Progenitor cell of endocrine pancreas (in vitro differentiated cells): Measurements from ENCODE around the gene MED23. TPM values are rescaled to one million over a fixed set of nuclear protein-coding genes. Genes with fewer than 3 reads are reported as not detected.

Experiments used
- DNase-seq: peaks from one replicate; pipeline ENCODE4 v3.0.0; 2021; ENCODE audit warnings: low spot score; ENCODE audit not compliant: unreplicated experiment
- H3K27ac Mint-ChIP-seq: 2 replicates; pipeline ENCODE4 v1.8.0; 2021; ENCODE audit warnings: mild to moderate bottlenecking, moderate library complexity, mixed read lengths
- H3K27me3 Mint-ChIP-seq: 2 replicates; pipeline ENCODE4 v1.8.0; 2021; ENCODE audit warnings: mixed read lengths
- H3K36me3 Mint-ChIP-seq: 2 replicates; pipeline ENCODE4 v1.8.0; 2022; ENCODE audit warnings: mixed read lengths; ENCODE audit not compliant: insufficient read depth
- H3K4me1 Mint-ChIP-seq: 2 replicates; pipeline ENCODE4 v1.8.0; 2021; ENCODE audit warnings: low read depth, mixed read lengths
- H3K4me3 Mint-ChIP-seq: 2 replicates; pipeline ENCODE4 v1.8.0; 2021; ENCODE audit warnings: low read depth, mild to moderate bottlenecking, moderate library complexity, mixed read lengths
- H3K9me3 Mint-ChIP-seq: 2 replicates; pipeline ENCODE4 v1.8.0; 2021; ENCODE audit warnings: low read depth, mixed read lengths
- CTCF ChIP-seq: fragments of 200-600 bp; sonication (generic); IDR thresholded peaks from one replicate; pipeline ENCODE4 v1.5.0; 2021; ENCODE audit warnings: antibody characterized with exemption, mild to moderate bottlenecking; ENCODE audit not compliant: unreplicated experiment
- total RNA-seq: library from RNA; stranded (reverse); gene quantifications from 2 replicates; pipeline ENCODE4 v1.2.1, GENCODE V29; 2021

The MED23 gene
- total RNA-seq, 1 donor from 2014 or later: 39.4 TPM

DNA sequence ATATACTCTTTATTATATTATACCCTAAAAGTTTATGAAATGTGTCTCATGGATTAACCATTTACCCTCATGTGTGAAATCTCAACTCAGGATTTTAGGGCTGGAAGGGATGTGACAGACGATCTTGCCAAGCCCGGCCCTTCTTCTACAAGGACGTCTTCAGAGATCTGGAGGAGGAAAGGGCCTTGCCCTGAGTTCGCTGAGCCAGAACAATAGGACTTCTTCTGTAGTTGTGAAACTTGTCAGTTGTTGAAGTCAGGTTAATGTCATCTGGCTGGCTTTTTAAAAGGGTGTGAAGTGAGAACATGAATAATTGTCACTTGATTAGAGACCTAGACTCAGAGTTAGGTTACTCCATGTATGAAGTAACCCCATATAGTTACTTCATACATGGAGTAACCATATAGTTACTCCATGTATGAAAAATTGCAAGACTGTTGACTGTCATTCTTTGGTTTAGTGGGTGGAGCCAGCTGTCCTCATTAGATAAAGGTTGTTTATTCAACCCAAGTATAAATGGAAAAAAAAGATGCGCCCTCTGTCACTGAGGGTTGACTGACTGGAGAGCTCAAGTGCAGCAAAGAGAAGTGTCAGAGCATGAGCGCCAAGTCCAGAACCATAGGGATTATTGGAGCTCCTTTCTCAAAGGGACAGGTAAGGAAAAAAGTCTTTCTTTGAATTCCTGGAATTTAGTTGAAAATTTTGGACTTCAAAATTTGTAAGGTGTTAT is 55.2 kb downstream of the MED23 start, which contains the start of gene ARG1:
ARG1 (plus strand) TSS at position 541 of the 730 bp plus-strand sequence; CDS start at position 598, 57 bp downstream.
- no peak within 1 kb of the TSS for H3K4me3 Mint-ChIP-seq
- H3K27ac Mint-ChIP-seq: no peak within 1 kb of the TSS
- no peak for TF ChIP-seq CTCF
- H3K36me3 Mint-ChIP-seq: peaks cover 5% of the 10 kb centered on the region
- H3K4me1 Mint-ChIP-seq: peaks cover 23% of the 10 kb centered on the region
- no peak for DNase-seq
- H3K27me3 Mint-ChIP-seq: no peaks in the 10 kb centered on the region
- H3K9me3 Mint-ChIP-seq: no peaks in the 10 kb centered on the region

DNA sequence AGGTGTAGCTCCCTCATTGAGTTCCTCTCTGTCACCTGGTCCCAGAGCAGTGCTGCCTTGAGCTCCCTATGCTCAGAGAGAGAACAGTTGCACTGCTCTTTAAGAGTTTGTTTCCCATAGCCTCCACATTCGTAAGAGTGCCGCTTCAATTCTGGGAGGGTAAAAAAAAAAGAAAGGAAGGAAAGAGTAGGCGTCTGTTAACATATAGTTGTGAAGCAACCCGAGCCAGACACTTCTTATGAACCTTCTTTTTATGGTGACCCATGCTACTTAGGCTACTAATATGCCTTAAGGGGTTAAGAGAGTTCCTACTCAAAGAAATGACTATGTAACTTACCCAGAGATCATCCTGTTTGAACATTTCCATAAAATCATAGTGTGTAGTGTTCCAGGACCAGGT is 59.3 kb downstream of the MED23 start:
- Mint-ChIP-seq H3K4me3 (no peak overlapping the region), H3K4me1 (peaks cover 18% of the 10 kb centered on the region), H3K36me3 (peaks cover 6% of the 10 kb centered on the region), H3K27ac (no peak overlapping the region), H3K9me3 (peaks cover 5% of the 10 kb centered on the region), H3K27me3 (no peaks in the 10 kb centered on the region)
- TF ChIP-seq CTCF: no peak
- DNase-seq: no peak

GRCh38 chr6:131565056-131565455 is 63.0 kb downstream of the MED23 start:
- Mint-ChIP-seq H3K9me3 (peaks cover 8% of the 10 kb centered on the region), H3K27ac (no peak overlapping the region), H3K27me3 (no peaks in the 10 kb centered on the region), H3K4me3 (no peak overlapping the region), H3K36me3 (peaks cover 1% of the 10 kb centered on the region), H3K4me1 (peaks cover 2% of the 10 kb centered on the region)
- no peak for TF ChIP-seq CTCF
- no peak for DNase-seq

- Mint-ChIP-seq H3K4me3 (no peak overlapping the region), H3K27ac (no peak overlapping the region), H3K27me3 (no peaks in the 10 kb centered on the region), H3K4me1 (peaks cover under 1% of the 10 kb centered on the region), H3K9me3 (peaks cover 8% of the 10 kb centered on the region), H3K36me3 (peaks cover 1% of the 10 kb centered on the region)
- DNase-seq: no peak
- no peak for TF ChIP-seq CTCF
Measured at GRCh38 chr6:131561925-131562707, 65.9 kb downstream of the MED23 start.

GRCh38 chr6:131558922-131559321 is 69.1 kb downstream of the MED23 start:
- Mint-ChIP-seq H3K27ac (no peak overlapping the region), H3K36me3 (no peaks in the 10 kb centered on the region), H3K4me1 (peaks cover 11% of the 10 kb centered on the region), H3K4me3 (no peak overlapping the region), H3K27me3 (no peaks in the 10 kb centered on the region), H3K9me3 (peaks cover 3% of the 10 kb centered on the region)
- no peak for DNase-seq
- no peak for TF ChIP-seq CTCF
